Measurements from ENCODE around the gene JTB.

DNA sequence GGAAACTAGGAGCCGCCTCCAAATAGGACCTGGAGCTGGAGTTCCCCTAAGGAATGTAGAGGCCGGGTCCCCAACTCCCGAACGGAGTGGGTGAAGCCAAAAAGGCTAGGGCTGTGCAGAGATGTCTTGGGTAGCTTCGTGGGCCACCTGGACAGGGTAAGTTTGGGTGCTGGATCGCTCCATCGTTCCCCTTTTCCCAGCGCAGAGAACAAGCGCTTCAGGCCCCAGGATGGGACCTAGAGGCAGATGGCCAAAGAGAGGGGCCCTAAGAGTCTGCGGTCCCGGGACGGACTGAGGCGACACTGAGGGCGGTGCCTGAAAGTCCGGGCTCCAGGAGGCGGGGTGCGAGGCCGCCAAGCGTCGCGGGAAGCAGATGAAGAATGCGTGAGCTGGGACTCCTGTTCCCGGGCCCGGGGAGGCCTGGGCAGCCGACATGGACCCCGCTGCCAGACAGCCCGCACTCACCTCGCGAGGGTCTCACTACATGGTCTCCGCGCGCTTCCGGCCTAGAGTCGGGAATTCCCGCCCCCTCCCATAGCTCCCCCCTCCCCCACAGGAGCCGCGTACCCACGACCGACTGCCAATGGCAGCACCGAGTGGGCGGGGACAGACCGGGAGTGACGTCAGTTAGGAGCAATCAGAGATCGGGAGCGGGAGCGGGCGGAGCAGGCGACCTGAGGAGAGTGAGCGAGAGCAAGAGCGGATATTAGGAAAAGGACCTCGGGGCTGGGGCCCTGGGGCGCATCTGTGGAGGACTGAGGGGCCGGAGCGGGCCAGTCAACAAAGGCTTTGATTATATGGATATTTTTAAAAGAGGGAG, 14.2 kb downstream of the JTB start, which contains the start of gene SLC39A1:
- TF ChIP-seq POLR2A (IDR thresholded peaks at IDR 0.05) = peak; percentile 52 to 67
- TF ChIP-seq, protein P1, sequence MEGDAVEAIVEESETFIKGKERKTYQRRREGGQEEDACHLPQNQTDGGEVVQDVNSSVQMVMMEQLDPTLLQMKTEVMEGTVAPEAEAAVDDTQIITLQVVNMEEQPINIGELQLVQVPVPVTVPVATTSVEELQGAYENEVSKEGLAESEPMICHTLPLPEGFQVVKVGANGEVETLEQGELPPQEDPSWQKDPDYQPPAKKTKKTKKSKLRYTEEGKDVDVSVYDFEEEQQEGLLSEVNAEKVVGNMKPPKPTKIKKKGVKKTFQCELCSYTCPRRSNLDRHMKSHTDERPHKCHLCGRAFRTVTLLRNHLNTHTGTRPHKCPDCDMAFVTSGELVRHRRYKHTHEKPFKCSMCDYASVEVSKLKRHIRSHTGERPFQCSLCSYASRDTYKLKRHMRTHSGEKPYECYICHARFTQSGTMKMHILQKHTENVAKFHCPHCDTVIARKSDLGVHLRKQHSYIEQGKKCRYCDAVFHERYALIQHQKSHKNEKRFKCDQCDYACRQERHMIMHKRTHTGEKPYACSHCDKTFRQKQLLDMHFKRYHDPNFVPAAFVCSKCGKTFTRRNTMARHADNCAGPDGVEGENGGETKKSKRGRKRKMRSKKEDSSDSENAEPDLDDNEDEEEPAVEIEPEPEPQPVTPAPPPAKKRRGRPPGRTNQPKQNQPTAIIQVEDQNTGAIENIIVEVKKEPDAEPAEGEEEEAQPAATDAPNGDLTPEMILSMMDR (IDR thresholded peaks at IDR 0.05) = no peak
- TF ChIP-seq POLR2AphosphoS5 (IDR thresholded peaks at IDR 0.05) = peak; percentile 73
- TF ChIP-seq EP300 (IDR thresholded peaks at IDR 0.05) = no peak

Data from gastroesophageal sphincter (tissue), 3 donors.